Raji (cell line): ENCODE measurements around the gene REEP6.

ENCODE experiments used
- POLR2A ChIP-seq: IDR thresholded peaks from 2 replicates; pipeline ENCODE4 v1.6.1; 2011; ENCODE audit warnings: low read depth, low read length, control low read depth; ENCODE audit not compliant: insufficient read depth

REEP6 gene

DNA sequence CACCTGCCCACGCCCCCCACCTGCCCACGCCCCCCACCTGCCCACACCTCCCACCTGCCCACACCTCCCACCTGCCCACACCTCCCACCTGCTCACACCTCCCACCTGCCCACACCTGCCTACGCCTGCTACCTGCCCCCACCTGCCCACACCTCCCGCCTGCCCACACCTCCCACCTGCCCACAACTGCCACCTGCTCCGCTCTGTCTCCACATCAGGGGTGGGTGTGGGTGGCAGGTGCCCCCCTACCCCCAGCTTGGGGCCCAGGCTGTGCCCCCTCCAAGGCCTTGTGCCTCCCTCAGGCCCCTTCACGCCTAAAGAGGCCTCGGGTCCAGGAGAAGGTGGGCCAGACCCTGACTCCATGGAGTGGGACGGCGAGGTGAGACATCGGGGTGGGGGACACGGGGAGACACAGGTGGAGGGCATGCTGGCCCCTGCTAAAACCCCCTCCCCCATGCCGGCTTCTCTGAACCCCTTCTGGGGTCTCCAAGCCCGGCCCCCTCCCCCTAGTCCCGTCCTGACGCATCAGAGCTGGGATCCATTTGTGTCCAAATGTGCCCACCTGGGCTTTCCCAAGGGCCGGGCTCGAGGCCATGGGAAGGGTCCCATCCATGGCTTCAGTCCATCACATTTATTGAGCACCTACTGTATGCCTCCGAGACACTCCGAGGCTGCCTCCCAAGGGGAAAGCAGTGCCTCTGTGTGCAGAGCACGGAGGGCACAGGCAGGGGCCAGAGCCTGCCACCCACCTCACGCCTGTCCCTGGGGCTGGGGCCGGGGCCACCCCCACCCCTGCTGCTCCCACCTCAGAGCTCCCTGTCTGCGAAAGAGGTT, 37.8 kb downstream of the REEP6 start:
- no peak for TF ChIP-seq POLR2A

DNA sequence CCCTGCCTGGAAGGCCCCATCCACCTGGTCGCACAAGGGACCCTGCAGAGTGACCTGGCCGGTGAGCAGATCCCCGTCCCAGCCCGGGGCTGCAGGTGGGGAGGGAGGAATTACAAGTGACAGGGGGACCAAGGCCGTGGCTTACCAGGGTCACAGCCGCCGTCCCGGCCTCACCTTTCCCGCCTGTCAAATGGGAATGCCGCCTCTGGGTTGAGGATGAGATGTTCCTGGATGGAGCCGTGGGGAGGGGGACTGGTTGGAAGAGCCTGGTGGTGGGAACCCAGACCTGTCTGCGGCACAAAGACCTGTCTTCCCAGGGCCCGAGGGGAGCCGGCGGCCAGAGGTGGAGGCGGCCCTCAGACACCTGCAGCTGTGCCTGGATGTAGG, 38.4 kb downstream of the REEP6 start:
- TF ChIP-seq POLR2A = no peak

DNA sequence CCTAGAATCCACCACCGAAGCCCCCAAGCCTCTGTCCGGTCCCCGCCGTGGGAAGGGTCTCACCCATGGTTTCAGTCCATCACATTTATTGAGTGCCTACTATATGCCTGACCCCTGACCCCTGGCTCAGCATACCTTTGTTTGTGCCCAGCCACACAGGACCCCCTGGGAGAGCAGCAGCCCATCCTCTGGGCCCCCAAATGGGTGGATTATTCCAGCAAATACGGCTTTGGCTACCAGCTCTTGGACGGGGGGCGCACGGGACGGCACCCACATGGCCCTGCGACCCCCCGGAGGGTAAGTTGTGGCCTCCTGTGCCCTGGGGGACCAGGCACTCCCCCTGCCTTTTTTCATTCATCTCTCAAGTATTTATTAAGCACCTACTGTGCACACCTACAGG, 40.6 kb downstream of the REEP6 start:
- TF ChIP-seq POLR2A = no peak

DNA sequence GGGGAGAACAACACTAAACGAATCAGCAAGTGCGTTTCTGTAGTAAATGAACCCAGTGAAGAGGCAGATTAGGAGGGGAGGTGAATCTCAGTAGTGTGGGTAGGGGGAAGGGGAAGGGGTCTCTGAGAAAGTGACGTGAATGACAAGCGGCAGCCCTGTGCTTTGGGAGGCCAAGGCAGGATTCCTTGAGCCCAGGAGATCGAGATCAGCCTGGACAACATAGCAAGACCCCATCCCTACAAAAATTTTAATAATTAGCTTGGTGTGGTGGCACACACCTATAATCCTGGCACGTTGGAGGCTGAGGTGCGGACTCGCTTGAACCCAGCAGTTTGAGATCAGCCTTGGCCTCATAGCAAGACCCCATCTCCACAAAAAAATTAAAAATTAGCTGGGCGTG, 41.0 kb downstream of the REEP6 start:
- no peak for TF ChIP-seq POLR2A

DNA sequence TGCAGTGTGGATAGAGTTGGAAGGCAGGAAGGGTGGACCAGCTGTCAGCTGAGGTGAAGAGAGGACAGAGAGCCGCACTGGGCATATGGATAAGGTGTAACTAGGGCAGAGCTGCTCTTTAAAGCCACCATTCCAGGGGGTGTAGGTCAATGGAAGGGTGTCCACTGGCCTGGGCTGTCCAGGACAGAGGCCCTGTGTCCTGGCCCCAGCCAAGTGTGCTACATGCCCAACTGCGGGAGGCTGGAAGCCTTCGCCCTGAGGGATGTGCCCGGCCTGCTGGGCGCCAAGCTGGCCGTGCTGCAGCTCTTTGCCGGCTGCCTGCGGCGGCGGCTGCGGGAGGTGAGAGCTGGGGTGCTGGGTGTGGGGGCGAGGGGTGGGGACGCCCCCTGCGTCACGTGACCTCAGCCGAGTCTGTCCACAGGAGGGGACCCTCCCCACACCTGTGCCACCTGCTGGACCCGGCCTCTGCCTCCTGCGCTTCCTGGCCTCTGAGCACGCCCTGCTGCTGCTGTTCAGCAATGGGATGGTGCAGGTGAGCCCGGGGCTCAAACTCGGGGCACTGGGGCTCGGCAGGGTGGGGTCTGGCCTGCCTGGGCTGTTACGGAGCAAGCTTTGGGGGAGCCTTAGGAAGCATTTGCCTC, 42.6 kb downstream of the REEP6 start:
- TF ChIP-seq POLR2A = no peak

DNA sequence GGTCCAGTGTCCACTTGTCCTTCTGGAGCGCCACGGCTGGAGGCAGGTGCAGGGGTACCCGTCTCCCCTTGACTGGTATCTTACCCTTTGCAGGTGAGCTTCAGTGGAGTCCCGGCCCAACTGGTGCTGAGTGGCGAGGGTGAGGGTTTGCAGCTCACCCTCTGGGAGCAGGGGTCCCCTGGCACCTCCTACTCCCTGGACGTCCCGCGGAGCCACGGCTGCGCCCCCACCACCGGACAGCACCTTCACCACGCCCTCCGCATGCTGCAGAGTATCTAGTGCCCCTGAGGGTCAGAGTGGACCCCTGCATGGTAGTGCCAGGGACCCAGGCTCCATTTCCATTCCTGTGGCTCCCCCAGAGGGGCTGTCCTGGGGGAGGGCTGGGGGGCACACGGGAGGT, 44.0 kb downstream of the REEP6 start:
- no peak for TF ChIP-seq POLR2A

DNA sequence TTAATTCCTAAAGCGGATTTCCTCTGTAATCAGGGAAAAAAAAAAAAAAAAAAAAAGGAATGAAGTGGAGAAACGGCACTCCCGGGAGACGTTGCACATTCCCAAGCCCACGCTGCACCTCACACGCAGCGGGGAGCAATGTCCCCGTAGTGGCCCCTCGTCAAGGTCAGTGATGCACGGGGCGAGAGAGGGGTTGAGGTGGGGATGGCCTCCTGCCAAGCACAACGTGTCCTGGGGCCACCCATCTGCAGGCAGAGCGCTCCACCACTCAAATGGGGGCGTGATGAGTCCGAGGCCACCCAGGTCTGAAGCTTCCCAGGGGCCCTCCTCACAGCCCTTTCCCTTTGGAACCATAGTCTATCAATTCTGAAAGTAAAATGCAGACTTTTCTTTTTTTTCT, 48.0 kb downstream of the REEP6 start:
- no peak for TF ChIP-seq POLR2A

DNA sequence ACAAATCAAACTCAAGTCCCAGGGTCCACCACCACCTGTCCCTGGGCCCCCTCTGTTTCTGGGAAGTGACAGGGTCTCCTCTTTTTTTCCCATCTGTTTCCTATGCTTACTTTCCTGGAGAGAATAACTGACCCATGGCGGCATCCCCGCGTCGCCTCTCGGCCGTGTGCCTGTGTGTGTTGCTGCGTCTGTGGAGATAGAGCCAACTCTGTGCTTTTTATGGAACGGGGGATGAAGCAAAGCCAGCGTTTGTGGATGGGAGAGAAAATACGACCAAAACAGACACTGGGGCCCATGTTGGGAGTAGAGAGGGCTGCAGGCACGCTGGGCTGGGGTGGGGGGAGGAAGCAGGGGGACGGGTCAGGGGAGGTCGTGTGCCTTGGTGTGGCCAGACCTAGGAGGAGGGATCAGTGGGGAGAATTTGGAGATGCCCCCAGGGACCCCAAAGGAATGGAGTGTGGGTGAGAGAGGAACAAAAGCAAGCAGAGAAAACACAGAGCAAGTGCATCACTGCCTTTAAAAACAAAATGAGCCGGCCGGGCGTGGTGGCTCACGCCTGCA, 49.5 kb downstream of the REEP6 start:
- TF ChIP-seq POLR2A = no peak
